ENCODE measurements around the gene SPEG.
A peak's percentile ranks its signal among the peaks of the same experiment; 100 is the strongest.

The SPEG gene

GRCh38 chr2:219448776-219449341, 14.2 kb downstream of the SPEG start:
- no peak for DNase-seq
- no peak for TF ChIP-seq CTCF (IDR thresholded peaks at IDR 0.05; ENCODE audit: low read depth, low read length)
- Histone ChIP-seq H3K4me3 (ENCODE audit: low read depth, low read length) (no peak overlapping the region), H3K36me3 (peaks cover 43% of the 10 kb centered on the region), H3K27me3 (no peaks in the 10 kb centered on the region), H3K9me3 (no peaks in the 10 kb centered on the region), H3K4me1 (peaks cover 41% of the 10 kb centered on the region)

- Histone ChIP-seq H3K27me3 (no peaks in the 10 kb centered on the region), H3K4me3 (ENCODE audit: low read depth, low read length) (no peak overlapping the region)
- DNase-seq, result no peak
Measured at GRCh38 chr2:219449609-219450008, 15.0 kb downstream of the SPEG start.

GRCh38 chr2:219451661-219452360, 17.2 kb downstream of the SPEG start:
- Histone ChIP-seq H3K27me3 (no peaks in the 10 kb centered on the region), H3K36me3 (peaks cover 44% of the 10 kb centered on the region), H3K9me3 (no peaks in the 10 kb centered on the region), H3K4me1 (peaks cover 36% of the 10 kb centered on the region), H3K4me3 (ENCODE audit: low read depth, low read length) (no peak overlapping the region)
- no peak for TF ChIP-seq CTCF (IDR thresholded peaks at IDR 0.05; ENCODE audit: low read depth, low read length)
- peak; percentile 83 for DNase-seq

More at GRCh38 chr2:219449609-219450008, 15.0 kb downstream of the SPEG start:
- peaks cover 43% of the 10 kb centered on the region for H3K4me1 ChIP-seq
- peaks cover 47% of the 10 kb centered on the region for H3K36me3 ChIP-seq
- no peaks in the 10 kb centered on the region for H3K9me3 ChIP-seq
- TF ChIP-seq CTCF (IDR thresholded peaks at IDR 0.05; ENCODE audit: low read depth, low read length), result no peak

- Histone ChIP-seq H3K9me3 (no peaks in the 10 kb centered on the region), H3K36me3 (peaks cover 43% of the 10 kb centered on the region), H3K27me3 (no peaks in the 10 kb centered on the region), H3K4me1 (peaks cover 32% of the 10 kb centered on the region), H3K4me3 (ENCODE audit: low read depth, low read length) (peak overlapping the region; percentile 11)
- DNase-seq, result peak; percentile 93
- TF ChIP-seq CTCF (IDR thresholded peaks at IDR 0.05; ENCODE audit: low read depth, low read length), result no peak
Measured at GRCh38 chr2:219452361-219453317, 18.0 kb downstream of the SPEG start.

- H3K4me3 ChIP-seq (ENCODE audit: low read depth, low read length), result peak overlapping the region; percentile 11
- TF ChIP-seq CTCF (IDR thresholded peaks at IDR 0.05; ENCODE audit: low read depth, low read length), result no peak
- DNase-seq, result peak; percentile 97
- H3K9me3 ChIP-seq, result no peaks in the 10 kb centered on the region
- peaks cover 33% of the 10 kb centered on the region for H3K36me3 ChIP-seq
- peaks cover 37% of the 10 kb centered on the region for H3K4me1 ChIP-seq
- H3K27me3 ChIP-seq, result no peaks in the 10 kb centered on the region
Measured at GRCh38 chr2:219453671-219454590, 19.3 kb downstream of the SPEG start.

Measured in BE2C (cell line).